Measurements from ENCODE around the gene TIA1. TPM values are rescaled to one million over a fixed set of nuclear protein-coding genes. Genes with fewer than 3 reads are reported as not detected.

The TIA1 gene
- total RNA-seq, 1 experiment from 2014 or later: 94.1 TPM

- Histone ChIP-seq H3K4me2 (ENCODE audit: low read length) (no peak overlapping the region), H3K9me2 (ENCODE audit: insufficient read depth) (no peaks in the 10 kb centered on the region), H3K36me3 (ENCODE audit: control insufficient read depth in 1 of 2, insufficient read depth in 2 of 2, low read length in 2 of 2) (peaks cover 3 to 7% of the 10 kb centered on the region in 2 experiments; a peak in 1 of 4 replicates), H3K79me2 (ENCODE audit: insufficient read depth, low read length) (peaks cover 100% of the 10 kb centered on the region), H4K20me1 (ENCODE audit: insufficient read depth) (no peaks in the 10 kb centered on the region), H3K27me3 (ENCODE audit: insufficient read depth, low read length) (no peaks in the 10 kb centered on the region), H2AFZ (ENCODE audit: low read depth, low read length, poor library complexity, severe bottlenecking) (no peak overlapping the region), H3K9ac (ENCODE audit: low read length) (no peak overlapping the region), H3K9me3 (ENCODE audit: control insufficient read depth in 1 of 2, insufficient read depth in 1 of 2, low read depth in 1 of 2, low read length in 2 of 2) (no peaks in the 10 kb centered on the region), H3K27ac (ENCODE audit: low read depth, low read length) (no peak overlapping the region), H3K4me3 (replicated peaks in 1 of 2; ENCODE audit: low read depth in 1 of 2, low read length in 2 of 2) (no peak overlapping the region), H3K4me1 (ENCODE audit: control insufficient read depth in 1 of 2, insufficient read depth in 2 of 2, low read length in 2 of 2) (peaks cover 10 to 17% of the 10 kb centered on the region in 2 experiments; a peak in 2 of 4 replicates)
- no TSS peak for BruUV-seq (replicated peaks)
- no peak for DNase-seq (ENCODE audit: low read depth, low spot score)
- TF ChIP-seq ELF1 (IDR thresholded peaks at IDR 0.05; ENCODE audit: borderline replicate concordance, low read depth) (no peak), YY1 (IDR thresholded peaks at IDR 0.05; ENCODE audit: extremely low read depth, insufficient replicate concordance, low read depth, low read length) (no peak), POLR2A (IDR thresholded peaks at IDR 0.05; ENCODE audit: borderline replicate concordance, extremely low read depth, insufficient read depth, insufficient read length) (no peak), JUND (IDR thresholded peaks at IDR 0.05) (no peak), ATF3 (IDR thresholded peaks at IDR 0.05) (no peak)
- POLR2A ChIA-PET: no interaction called here
- CTCF ChIA-PET: no interaction called here
- intact Hi-C loops (cut with micrococcal nuclease): no loop called here
- RAD21 ChIA-PET (ENCODE audit: low non-redundant PET in 1 of 2, low total read pairs in 2 of 2, uncharacterized antibody in 2 of 2, unreplicated experiment in 2 of 2): no interaction called here
- no peak for ATAC-seq
Measured at GRCh38 chr2:70242552-70242951, 5.9 kb downstream of the TIA1 start.

GRCh38 chr2:70241340-70241739 lies 7.1 kb downstream of the TIA1 start:
- no TSS peak for BruUV-seq (replicated peaks)
- no peaks in the 10 kb centered on the region for H4K20me1 ChIP-seq (ENCODE audit: insufficient read depth)
- H3K4me3 ChIP-seq (replicated peaks in 1 of 2; ENCODE audit: low read depth in 1 of 2, low read length in 2 of 2): no peak overlapping the region
- H3K4me1 ChIP-seq (ENCODE audit: control insufficient read depth in 1 of 2, insufficient read depth in 2 of 2, low read length in 2 of 2): peaks cover 4 to 7% of the 10 kb centered on the region in 2 experiments; a peak in 1 of 4 replicates
- ChIA-PET RAD21 (ENCODE audit: low non-redundant PET in 1 of 2, low total read pairs in 2 of 2, uncharacterized antibody in 2 of 2, unreplicated experiment in 2 of 2) (no interaction called here), POLR2A (no interaction called here), CTCF (no interaction called here)
- H3K9me3 ChIP-seq (ENCODE audit: control insufficient read depth in 1 of 2, insufficient read depth in 1 of 2, low read depth in 1 of 2, low read length in 2 of 2): no peaks in the 10 kb centered on the region
- TF ChIP-seq JUND (IDR thresholded peaks at IDR 0.05): no peak
- H3K27ac ChIP-seq (ENCODE audit: low read depth, low read length): no peak overlapping the region
- intact Hi-C loops (cut with micrococcal nuclease): no loop called here
- DNase-seq (ENCODE audit: low read depth, low spot score) (no peak), ATAC-seq (no peak)
- peaks cover 3 to 7% of the 10 kb centered on the region in 2 experiments; a peak in 1 of 4 replicates for H3K36me3 ChIP-seq (ENCODE audit: control insufficient read depth in 1 of 2, insufficient read depth in 2 of 2, low read length in 2 of 2)
- no peak overlapping the region for H3K9ac ChIP-seq (ENCODE audit: low read length)
- H3K79me2 ChIP-seq (ENCODE audit: insufficient read depth, low read length): peaks cover 100% of the 10 kb centered on the region
- no peak overlapping the region for H2AFZ ChIP-seq (ENCODE audit: low read depth, low read length, poor library complexity, severe bottlenecking)
- H3K9me2 ChIP-seq (ENCODE audit: insufficient read depth): no peaks in the 10 kb centered on the region
- H3K27me3 ChIP-seq (ENCODE audit: insufficient read depth, low read length): no peaks in the 10 kb centered on the region
- no peak overlapping the region for H3K4me2 ChIP-seq (ENCODE audit: low read length)
